Measurements from ENCODE around the gene RANBP17.
"Not testable (repeated sequence)": the region's sequence is repeated elsewhere in the genome, so short reads cannot be mapped to it uniquely, and the experiment has no call there.

RANBP17 gene

GRCh38 chr5:171010086-171010485, 148.3 kb downstream of the RANBP17 start:
- no peak for TF ChIP-seq CTCF (IDR thresholded peaks at IDR 0.05; ENCODE audit: low read depth, low read length, missing control alignments)
- DNase-seq (ENCODE audit: extremely low read depth, low read depth), result no peak
- no peak overlapping the region for H3K4me3 ChIP-seq (replicated peaks; ENCODE audit: low read depth, low read length)

GRCh38 chr5:171010816-171011215, 149.0 kb downstream of the RANBP17 start:
- no peak for TF ChIP-seq CTCF (IDR thresholded peaks at IDR 0.05; ENCODE audit: low read depth, low read length, missing control alignments)
- no peak overlapping the region for H3K4me3 ChIP-seq (replicated peaks; ENCODE audit: low read depth, low read length)
- DNase-seq (ENCODE audit: extremely low read depth, low read depth), result no peak

GRCh38 chr5:171023508-171023907, 161.7 kb downstream of the RANBP17 start:
- no peak for DNase-seq (ENCODE audit: extremely low read depth, low read depth)
- no peak for TF ChIP-seq CTCF (IDR thresholded peaks at IDR 0.05; ENCODE audit: low read depth, low read length, missing control alignments)
- H3K4me3 ChIP-seq (replicated peaks; ENCODE audit: low read depth, low read length), result no peak overlapping the region

GRCh38 chr5:171024084-171024483, 162.3 kb downstream of the RANBP17 start:
- no peak for TF ChIP-seq CTCF (IDR thresholded peaks at IDR 0.05; ENCODE audit: low read depth, low read length, missing control alignments)
- DNase-seq (ENCODE audit: extremely low read depth, low read depth), result no peak
- H3K4me3 ChIP-seq (replicated peaks; ENCODE audit: low read depth, low read length), result no peak overlapping the region

- no peak for TF ChIP-seq CTCF (IDR thresholded peaks at IDR 0.05; ENCODE audit: low read depth, low read length, missing control alignments)
- no peak overlapping the region for H3K4me3 ChIP-seq (replicated peaks; ENCODE audit: low read depth, low read length)
- no peak for DNase-seq (ENCODE audit: extremely low read depth, low read depth)
Observed at GRCh38 chr5:171029401-171029800, 167.6 kb downstream of the RANBP17 start.

GRCh38 chr5:171031977-171032376, 170.2 kb downstream of the RANBP17 start:
- TF ChIP-seq CTCF (IDR thresholded peaks at IDR 0.05; ENCODE audit: low read depth, low read length, missing control alignments), result no peak
- DNase-seq (ENCODE audit: extremely low read depth, low read depth), result no peak
- no peak overlapping the region for H3K4me3 ChIP-seq (replicated peaks; ENCODE audit: low read depth, low read length)

- DNase-seq (ENCODE audit: extremely low read depth, low read depth), result no peak
- no peak overlapping the region for H3K4me3 ChIP-seq (replicated peaks; ENCODE audit: low read depth, low read length)
- TF ChIP-seq CTCF (IDR thresholded peaks at IDR 0.05; ENCODE audit: low read depth, low read length, missing control alignments), result no peak
Observed at GRCh38 chr5:171032435-171032973, 170.7 kb downstream of the RANBP17 start.

GRCh38 chr5:171041893-171042292, 180.1 kb downstream of the RANBP17 start:
- not testable (repeated sequence) for DNase-seq (ENCODE audit: extremely low read depth, low read depth); H3K4me3 ChIP-seq (replicated peaks; ENCODE audit: low read depth, low read length)

Data from HFF-Myc (cell line).